Immature natural killer cell (primary cell): ENCODE measurements around the gene CELSR1. TPM values are rescaled to one million over a fixed set of nuclear protein-coding genes. Genes with fewer than 3 reads are reported as not detected.

ENCODE experiments used
- DNase-seq, 3 donors: peaks; one replicate each; pipeline ENCODE4 v3.0.0; 2022; ENCODE audit warnings: mixed read lengths in 1 of 3
- H3K27ac Mint-ChIP-seq, 6 donors: one replicate each; pipeline ENCODE4 v1.8.0; 2020; ENCODE audit warnings: mixed read lengths in 6 of 6, mild to moderate bottlenecking in 5 of 6, inconsistent platforms in 4 of 6, moderate library complexity in 3 of 6
- H3K27me3 Mint-ChIP-seq, 3 donors: one replicate each; pipeline ENCODE4 v1.8.0; 2020 to 2021; ENCODE audit warnings: low read depth in 3 of 3, mild to moderate bottlenecking in 3 of 3, mixed read lengths in 3 of 3, moderate library complexity in 3 of 3, inconsistent platforms in 1 of 3
- H3K36me3 Mint-ChIP-seq, 3 donors: one replicate each; pipeline ENCODE4 v1.8.0; 2020; ENCODE audit warnings: mixed read lengths in 3 of 3, inconsistent platforms in 2 of 3, mild to moderate bottlenecking in 2 of 3
- H3K4me1 Mint-ChIP-seq, 2 donors: one replicate each; pipeline ENCODE4 v1.8.0; 2020; ENCODE audit warnings: inconsistent platforms in 2 of 2, mild to moderate bottlenecking in 2 of 2, mixed read lengths in 2 of 2, moderate library complexity in 1 of 2
- H3K4me3 Mint-ChIP-seq, 5 donors: one replicate each; pipeline ENCODE4 v1.8.0; 2020; ENCODE audit warnings: mild to moderate bottlenecking in 5 of 5, mixed read lengths in 5 of 5, inconsistent platforms in 3 of 5, moderate library complexity in 3 of 5
- H3K9me3 Mint-ChIP-seq, 6 donors: one replicate each; pipeline ENCODE4 v1.8.0; 2020; ENCODE audit warnings: mild to moderate bottlenecking in 6 of 6, mixed read lengths in 6 of 6, inconsistent platforms in 4 of 6, moderate library complexity in 3 of 6
- polyA plus RNA-seq, 3 donors: library from polyadenylated mRNA; unstranded; fragments of 300-500 nt; fragmentation: Illumina TruSeq; gene quantifications; one replicate each; pipeline ENCODE4 v1.2.3, GENCODE V29; 2021

The CELSR1 gene
- polyA plus RNA-seq, 3 donors from 2014 or later, result 0.24 to 1.6 (median 1.2) TPM

- Mint-ChIP-seq H3K36me3 (peaks cover 0 to 10% (median 2%) of the 10 kb centered on the region in 3 donors), H3K9me3 (no peaks in the 10 kb centered on the region), H3K4me3 (no peak overlapping the region), H3K4me1 (peaks cover 17 to 18% of the 10 kb centered on the region in 2 donors), H3K27ac (no peak overlapping the region), H3K27me3 (peaks cover 0 to 1% (median 1%) of the 10 kb centered on the region in 3 donors)
- no peak for DNase-seq
Measured at GRCh38 chr22:46363611-46364321, 173.7 kb downstream of the CELSR1 start.

- no peak for DNase-seq
- H3K9me3 Mint-ChIP-seq, result no peaks in the 10 kb centered on the region
- peaks cover 0 to 1% (median 0%) of the 10 kb centered on the region in 3 donors for H3K27me3 Mint-ChIP-seq
- peaks cover 0 to 14% (median 2%) of the 10 kb centered on the region in 3 donors for H3K36me3 Mint-ChIP-seq
- H3K27ac Mint-ChIP-seq, result no peak overlapping the region
- H3K4me3 Mint-ChIP-seq, result no peak overlapping the region
- H3K4me1 Mint-ChIP-seq, result peaks cover 14 to 15% of the 10 kb centered on the region in 2 donors
Measured at GRCh38 chr22:46362934-46363515, 174.4 kb downstream of the CELSR1 start.

DNA sequence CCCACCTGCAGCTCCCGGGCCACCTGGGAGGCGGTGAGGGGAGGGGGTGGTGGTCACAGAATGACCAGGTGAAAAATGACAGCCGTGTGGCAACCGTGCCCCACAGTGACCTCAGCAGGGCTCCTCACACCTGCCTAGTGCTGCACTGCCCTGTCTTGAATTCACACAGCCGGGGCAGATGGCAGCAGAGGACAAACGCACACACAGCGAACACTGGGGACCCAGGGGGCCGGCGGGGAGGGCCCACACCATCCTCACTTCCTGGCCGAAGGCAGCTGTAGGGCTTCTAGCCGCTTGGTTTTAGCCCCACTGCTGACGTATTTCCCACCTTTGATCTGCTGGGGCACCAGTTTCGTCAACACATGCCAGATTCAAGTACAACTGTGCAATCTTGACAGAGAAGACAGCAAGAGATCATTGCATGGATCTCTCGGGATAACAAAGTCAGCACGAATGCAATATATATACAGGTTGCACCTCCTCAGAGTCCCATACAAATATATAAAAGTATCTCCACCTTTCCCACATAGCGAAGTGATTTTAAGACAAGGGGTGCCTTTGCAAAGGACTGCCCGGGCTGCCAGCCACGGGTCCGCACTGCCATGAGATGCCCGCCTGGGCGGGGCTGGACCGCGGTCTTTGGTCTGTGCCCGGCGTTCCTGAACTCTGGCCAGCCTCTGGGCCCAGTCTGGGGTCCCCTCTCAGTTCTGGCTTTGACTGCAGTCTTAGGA is 175.1 kb downstream of the CELSR1 start:
- Mint-ChIP-seq H3K4me3 (peak overlapping the region in 2 of 5 donors; percentile 37 to 60), H3K4me1 (peaks cover 9% of the 10 kb centered on the region in 2 donors), H3K9me3 (no peaks in the 10 kb centered on the region), H3K36me3 (peaks cover 0 to 14% (median 2%) of the 10 kb centered on the region in 3 donors), H3K27ac (peak overlapping the region in 3 of 6 donors; percentile 27 to 79 (median 49)), H3K27me3 (peaks cover 0 to 1% (median 0%) of the 10 kb centered on the region in 3 donors)
- DNase-seq, result peak; percentile 39 to 61 (median 57)

DNA sequence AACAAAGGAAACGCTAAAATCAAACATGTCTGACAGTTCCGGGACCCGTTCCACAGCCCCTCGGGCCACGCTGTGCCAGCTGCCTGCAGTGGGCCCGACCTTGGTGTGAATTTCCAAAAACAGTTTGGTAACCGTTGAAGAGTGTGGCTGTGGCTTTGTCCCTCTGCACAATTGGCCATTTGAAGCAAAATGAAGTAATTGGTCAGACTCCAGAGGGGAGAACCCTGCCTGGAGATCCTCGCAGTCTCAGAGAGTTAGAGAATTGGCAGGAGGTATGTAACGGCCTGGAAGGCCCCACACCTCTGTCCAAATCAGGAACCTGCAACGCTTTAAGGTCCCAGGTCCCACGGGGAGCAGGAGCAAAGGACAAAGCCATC is 175.6 kb downstream of the CELSR1 start:
- Mint-ChIP-seq H3K27ac (no peak overlapping the region), H3K27me3 (no peaks in the 10 kb centered on the region), H3K36me3 (peaks cover 0 to 14% (median 2%) of the 10 kb centered on the region in 3 donors), H3K9me3 (no peaks in the 10 kb centered on the region), H3K4me1 (peaks cover 9% of the 10 kb centered on the region in 2 donors), H3K4me3 (no peak overlapping the region)
- no peak for DNase-seq

GRCh38 chr22:46360891-46361290 is 176.5 kb downstream of the CELSR1 start:
- peak overlapping the region in 1 of 6 donors; percentile 42 for H3K27ac Mint-ChIP-seq
- no peaks in the 10 kb centered on the region for H3K27me3 Mint-ChIP-seq
- H3K4me1 Mint-ChIP-seq, result peaks cover 9% of the 10 kb centered on the region in 2 donors
- peaks cover 0 to 14% (median 2%) of the 10 kb centered on the region in 3 donors for H3K36me3 Mint-ChIP-seq
- DNase-seq, result no peak
- H3K4me3 Mint-ChIP-seq, result no peak overlapping the region
- no peaks in the 10 kb centered on the region for H3K9me3 Mint-ChIP-seq

GRCh38 chr22:46360097-46360496 is 177.3 kb downstream of the CELSR1 start:
- H3K36me3 Mint-ChIP-seq, result peaks cover 0 to 18% (median 6%) of the 10 kb centered on the region in 3 donors
- H3K4me1 Mint-ChIP-seq, result peaks cover 9 to 11% of the 10 kb centered on the region in 2 donors
- no peaks in the 10 kb centered on the region for H3K9me3 Mint-ChIP-seq
- no peak overlapping the region for H3K27ac Mint-ChIP-seq
- H3K4me3 Mint-ChIP-seq, result no peak overlapping the region
- DNase-seq, result no peak
- no peaks in the 10 kb centered on the region for H3K27me3 Mint-ChIP-seq

GRCh38 chr22:46359362-46359761 is 178.1 kb downstream of the CELSR1 start:
- Mint-ChIP-seq H3K27ac (no peak overlapping the region), H3K9me3 (no peaks in the 10 kb centered on the region), H3K4me3 (no peak overlapping the region), H3K36me3 (peaks cover 0 to 18% (median 6%) of the 10 kb centered on the region in 3 donors), H3K4me1 (peaks cover 9 to 11% of the 10 kb centered on the region in 2 donors), H3K27me3 (no peaks in the 10 kb centered on the region)
- DNase-seq, result no peak

GRCh38 chr22:46358766-46359165 is 178.7 kb downstream of the CELSR1 start:
- DNase-seq, result no peak
- Mint-ChIP-seq H3K4me3 (no peak overlapping the region), H3K9me3 (peaks cover 0 to 2% (median 0%) of the 10 kb centered on the region in 6 donors), H3K4me1 (peaks cover 9 to 11% of the 10 kb centered on the region in 2 donors), H3K36me3 (peaks cover 0 to 21% (median 6%) of the 10 kb centered on the region in 3 donors), H3K27ac (peak overlapping the region in 1 of 6 donors; percentile 50), H3K27me3 (no peaks in the 10 kb centered on the region)

DNA sequence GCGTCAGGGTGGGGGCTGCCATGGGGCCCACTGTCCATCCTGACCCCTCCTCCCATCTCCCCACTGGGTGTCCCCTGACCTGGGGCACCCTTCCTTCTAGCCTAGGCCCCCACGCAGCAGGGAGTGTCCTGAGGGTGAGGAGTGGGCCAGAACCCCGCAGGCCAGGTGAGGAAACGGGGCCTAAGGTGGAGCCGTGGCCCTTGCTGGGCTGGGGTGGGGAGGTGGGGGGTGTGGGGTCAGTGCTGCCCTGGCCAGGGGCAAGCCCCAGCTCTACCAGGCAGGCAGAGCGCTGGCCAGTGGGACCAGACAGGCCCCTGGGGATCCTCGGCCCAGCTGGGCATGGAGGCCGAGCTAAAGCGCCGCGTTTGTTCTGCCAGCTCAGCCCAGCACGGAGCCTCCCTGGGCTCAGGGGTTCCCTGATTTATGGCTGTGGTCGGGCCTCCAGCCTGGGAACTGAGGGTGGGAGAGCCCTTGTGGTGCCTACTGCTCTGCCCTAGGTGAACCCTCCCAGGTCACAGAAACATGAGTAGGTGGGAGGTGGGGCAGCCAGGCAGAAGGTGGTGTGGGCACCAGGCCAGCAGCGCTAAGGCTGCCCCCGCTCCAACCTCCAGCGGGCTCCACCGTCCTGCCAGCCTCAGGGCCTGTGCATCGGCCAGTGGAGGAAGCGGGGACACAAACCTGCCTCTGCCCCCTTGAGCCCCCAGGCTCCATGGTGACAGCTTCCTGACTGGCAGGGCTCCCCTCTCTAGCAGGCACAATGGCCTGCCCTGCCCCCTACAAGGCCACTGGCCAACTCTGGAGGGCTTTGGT is 179.5 kb downstream of the CELSR1 start:
- Mint-ChIP-seq H3K36me3 (peaks cover 0 to 25% (median 9%) of the 10 kb centered on the region in 3 donors), H3K27me3 (no peaks in the 10 kb centered on the region), H3K9me3 (peaks cover 0 to 3% (median 0%) of the 10 kb centered on the region in 6 donors), H3K4me3 (no peak overlapping the region), H3K4me1 (peaks cover 9 to 11% of the 10 kb centered on the region in 2 donors), H3K27ac (peak overlapping the region in 1 of 6 donors; percentile 50)
- DNase-seq, result no peak

DNA sequence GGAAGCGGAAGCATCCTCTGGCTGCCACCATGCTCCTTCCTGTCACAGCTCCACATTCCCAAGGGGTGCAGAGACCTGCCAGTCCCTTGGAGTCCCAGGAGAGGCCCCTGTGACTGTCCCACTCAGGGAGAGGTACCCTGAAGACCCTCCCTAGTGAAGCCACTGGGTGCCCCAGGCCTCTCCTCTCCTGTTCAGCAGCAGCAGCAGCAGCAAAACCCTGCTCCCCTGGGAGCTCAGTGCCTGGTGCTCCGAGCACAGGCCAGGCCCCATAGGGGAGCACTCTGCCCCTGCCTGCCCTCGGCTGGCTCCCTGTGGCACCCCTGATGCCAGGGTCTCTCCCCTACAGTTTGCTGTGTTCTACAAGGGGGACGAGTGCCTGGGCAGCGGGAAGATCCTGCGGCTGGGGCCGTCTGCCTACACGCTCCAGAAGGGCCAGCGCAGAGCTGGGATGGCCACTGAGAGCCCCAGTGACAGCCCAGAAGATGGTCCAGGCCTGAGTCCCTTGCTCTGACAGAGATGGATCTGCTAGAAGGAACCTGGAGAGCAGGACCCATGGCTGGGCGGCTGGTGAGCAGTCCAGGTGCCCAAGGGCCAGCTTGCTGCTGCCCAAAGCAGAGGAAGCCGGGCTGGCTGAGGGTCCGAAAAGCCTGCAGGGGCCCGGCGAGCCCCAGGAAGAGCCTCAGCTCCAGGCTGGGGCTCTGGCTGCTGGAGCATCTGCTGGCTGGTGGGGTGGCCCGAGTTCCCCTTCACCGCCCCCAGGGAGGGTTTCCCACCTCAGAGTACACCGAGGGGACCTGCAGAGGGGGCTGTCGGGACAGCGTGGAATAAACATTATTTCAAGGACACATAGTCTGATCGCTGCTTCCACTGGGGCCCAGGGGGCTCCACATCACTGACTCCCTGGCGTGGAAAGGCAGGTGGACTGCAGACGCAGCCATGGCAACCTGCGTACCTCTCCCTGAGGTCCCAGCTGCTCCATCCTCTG is 180.6 kb downstream of the CELSR1 start:
- H3K27me3 Mint-ChIP-seq, result no peaks in the 10 kb centered on the region
- peaks cover 0 to 6% of the 10 kb centered on the region in 2 donors for H3K4me1 Mint-ChIP-seq
- no peak overlapping the region for H3K27ac Mint-ChIP-seq
- H3K9me3 Mint-ChIP-seq, result peaks cover 0 to 3% (median 0%) of the 10 kb centered on the region in 6 donors
- DNase-seq, result no peak
- peaks cover 6 to 30% (median 14%) of the 10 kb centered on the region in 3 donors for H3K36me3 Mint-ChIP-seq
- H3K4me3 Mint-ChIP-seq, result no peak overlapping the region

- H3K9me3 Mint-ChIP-seq, result peaks cover 0 to 3% (median 0%) of the 10 kb centered on the region in 6 donors
- no peaks in the 10 kb centered on the region for H3K27me3 Mint-ChIP-seq
- H3K4me3 Mint-ChIP-seq, result no peak overlapping the region
- no peak overlapping the region for H3K27ac Mint-ChIP-seq
- DNase-seq, result no peak
- peaks cover 6 to 30% (median 14%) of the 10 kb centered on the region in 3 donors for H3K36me3 Mint-ChIP-seq
- H3K4me1 Mint-ChIP-seq, result peaks cover 0 to 4% of the 10 kb centered on the region in 2 donors
Measured at GRCh38 chr22:46355996-46356471, 181.4 kb downstream of the CELSR1 start.

DNA sequence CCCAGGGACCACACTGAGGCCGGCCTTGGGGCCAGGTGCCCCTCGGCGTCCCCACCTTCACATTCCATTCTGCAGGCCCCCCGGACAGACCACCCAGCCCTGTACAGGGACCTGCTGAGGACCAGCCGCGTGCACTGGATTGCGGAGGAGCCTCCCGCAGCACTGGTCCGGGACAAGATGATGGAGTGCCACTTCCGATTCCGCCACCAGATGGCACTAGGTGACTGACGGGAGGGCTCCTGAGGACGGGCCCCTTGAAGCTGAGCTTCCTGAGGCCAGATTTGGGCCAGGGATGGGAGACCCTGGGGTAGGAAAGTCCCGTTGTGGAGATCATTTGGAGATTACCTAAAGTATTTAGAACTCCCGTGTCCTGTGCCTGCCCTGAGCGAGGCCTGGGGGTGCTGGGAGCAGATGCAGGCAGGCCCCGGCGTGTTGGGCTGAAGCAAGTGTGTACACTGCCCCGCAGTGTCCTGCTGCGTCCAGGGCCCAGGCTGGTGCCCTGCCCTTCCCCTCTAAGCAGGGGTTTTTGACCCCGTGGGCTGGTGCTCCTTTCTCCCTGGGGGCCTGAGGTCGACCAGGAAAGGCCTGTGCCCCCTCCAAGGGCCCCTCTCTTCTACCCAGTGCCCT is 181.9 kb downstream of the CELSR1 start:
- Mint-ChIP-seq H3K4me3 (no peak overlapping the region), H3K27me3 (peaks cover 0 to 3% (median 0%) of the 10 kb centered on the region in 3 donors), H3K36me3 (peaks cover 10 to 32% (median 19%) of the 10 kb centered on the region in 3 donors), H3K9me3 (peaks cover 0 to 3% (median 0%) of the 10 kb centered on the region in 6 donors), H3K4me1 (peaks cover 0 to 4% of the 10 kb centered on the region in 2 donors), H3K27ac (peak overlapping the region in 2 of 6 donors; percentile 46 to 59)
- DNase-seq, result peak; percentile 58 to 66 (median 63)
